ENCODE measurements around the gene DNLZ.

DNLZ gene

DNA sequence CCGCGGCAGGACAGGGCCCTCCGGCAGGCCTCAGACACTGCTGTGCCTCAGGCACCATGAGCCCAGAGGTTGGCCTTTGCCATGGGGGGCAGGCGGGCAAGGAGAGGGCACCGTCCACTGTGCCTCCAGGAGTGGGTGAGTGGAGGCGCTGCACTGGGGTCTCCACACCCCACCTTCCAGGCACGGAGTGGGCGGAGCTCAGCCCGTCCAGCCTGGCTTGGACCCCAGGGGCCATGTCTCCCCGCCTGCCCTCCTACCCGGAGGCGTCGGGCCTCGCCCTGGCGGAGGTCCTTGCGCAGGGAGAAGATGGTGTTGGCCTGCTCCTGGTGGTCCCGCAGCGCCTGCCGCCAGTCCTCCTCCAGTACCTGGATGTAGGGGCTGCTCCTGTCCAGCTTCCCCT lies 6.5 kb upstream of the DNLZ start:
- no peak overlapping the region for H3K9ac ChIP-seq (ENCODE audit: low read depth in 1 of 2, low read length in 2 of 2)
- H3K27ac ChIP-seq (ENCODE audit: low read depth, low read length) = no peak overlapping the region
- peaks cover 7 to 9% of the 10 kb centered on the region in 2 donors for H3K4me1 ChIP-seq (ENCODE audit: control insufficient read depth in 1 of 2, insufficient read depth in 2 of 2, low read length in 2 of 2)
- no peaks in the 10 kb centered on the region for H3K27me3 ChIP-seq (ENCODE audit: control insufficient read depth in 1 of 2, insufficient read depth in 2 of 2, low read length in 2 of 2)
- H3K36me3 ChIP-seq (ENCODE audit: control insufficient read depth in 1 of 2, insufficient read depth in 2 of 2, low read length in 2 of 2) = no peaks in the 10 kb centered on the region
- H3K9me3 ChIP-seq (ENCODE audit: control insufficient read depth in 1 of 2, low read length in 2 of 2) = no peaks in the 10 kb centered on the region
- H3K4me3 ChIP-seq (ENCODE audit: low read depth in 1 of 2, low read length in 2 of 2) = no peak overlapping the region

DNA sequence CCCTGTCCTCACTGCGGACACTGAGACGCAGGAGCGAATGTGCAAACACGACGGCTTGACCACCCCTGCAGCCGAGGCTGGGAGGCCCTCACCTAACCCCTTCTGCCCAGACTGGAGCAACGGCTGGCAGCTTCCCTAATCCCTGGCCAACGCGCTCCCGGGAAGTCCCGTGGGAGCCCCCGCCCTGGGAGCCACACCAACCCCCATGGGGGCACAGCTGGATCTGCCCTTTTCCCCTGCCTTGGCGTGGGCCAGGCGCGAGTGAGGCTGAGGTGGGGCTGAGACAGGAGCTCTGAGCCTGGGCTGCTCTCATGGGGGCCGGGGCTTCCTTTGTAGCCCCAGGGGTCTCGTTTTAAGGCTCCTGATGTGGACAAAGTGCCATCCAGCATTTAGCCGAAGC lies 4.6 kb upstream of the DNLZ start:
- H3K27me3 ChIP-seq (ENCODE audit: control insufficient read depth in 1 of 2, insufficient read depth in 2 of 2, low read length in 2 of 2) = no peaks in the 10 kb centered on the region
- H3K4me3 ChIP-seq (ENCODE audit: low read depth in 1 of 2, low read length in 2 of 2) = no peak overlapping the region
- no peak overlapping the region for H3K27ac ChIP-seq (ENCODE audit: low read depth, low read length)
- no peak overlapping the region for H3K9ac ChIP-seq (ENCODE audit: low read depth in 1 of 2, low read length in 2 of 2)
- no peaks in the 10 kb centered on the region for H3K36me3 ChIP-seq (ENCODE audit: control insufficient read depth in 1 of 2, insufficient read depth in 2 of 2, low read length in 2 of 2)
- peaks cover 9 to 13% of the 10 kb centered on the region in 2 donors for H3K4me1 ChIP-seq (ENCODE audit: control insufficient read depth in 1 of 2, insufficient read depth in 2 of 2, low read length in 2 of 2)
- H3K9me3 ChIP-seq (ENCODE audit: control insufficient read depth in 1 of 2, low read length in 2 of 2) = no peaks in the 10 kb centered on the region

DNA sequence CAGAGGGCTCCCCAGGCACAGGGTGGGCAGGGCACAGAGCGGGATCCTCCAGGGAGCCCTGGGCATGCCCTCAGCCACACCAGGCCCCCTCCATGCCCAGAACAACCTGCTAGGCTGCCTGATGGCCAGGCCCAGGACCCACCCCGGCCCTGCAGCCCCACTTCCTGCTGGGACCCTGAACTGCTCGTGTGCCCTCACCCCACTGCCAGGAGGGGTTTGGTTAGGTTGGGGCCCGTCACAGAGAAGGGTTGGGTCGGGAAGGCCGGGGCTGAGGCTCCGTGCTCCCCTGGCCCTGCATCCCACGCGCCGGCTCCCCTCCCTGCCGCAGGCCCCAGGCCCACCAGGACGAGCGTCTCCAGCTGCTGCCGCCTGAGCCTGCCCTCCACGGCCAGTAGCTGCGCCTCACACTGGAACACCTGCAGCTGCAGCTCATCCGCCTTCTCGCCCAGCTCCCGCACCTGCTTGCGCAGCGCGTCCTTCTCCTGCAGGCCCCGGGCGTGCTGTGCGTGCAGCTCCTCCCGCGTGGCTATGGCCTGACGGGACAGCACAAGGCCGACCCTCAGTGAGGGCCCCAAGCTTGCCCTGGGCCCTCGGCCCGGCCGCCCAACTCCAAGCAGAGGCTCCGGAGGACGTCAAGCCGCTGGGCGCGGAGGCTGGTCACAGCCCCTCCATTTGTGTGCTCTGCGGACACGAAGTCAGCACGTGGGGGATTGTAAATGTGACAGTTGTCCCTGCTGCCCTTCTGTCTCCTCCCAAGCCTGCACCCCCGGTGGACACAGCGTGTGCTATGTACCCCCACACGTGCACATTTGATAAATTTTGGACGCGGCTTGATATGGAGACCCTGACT lies 4.0 kb upstream of the DNLZ start:
- no peak overlapping the region for H3K4me3 ChIP-seq (ENCODE audit: low read depth in 1 of 2, low read length in 2 of 2)
- peaks cover 7 to 18% of the 10 kb centered on the region in 2 donors for H3K4me1 ChIP-seq (ENCODE audit: control insufficient read depth in 1 of 2, insufficient read depth in 2 of 2, low read length in 2 of 2)
- no peak overlapping the region for H3K27ac ChIP-seq (ENCODE audit: low read depth, low read length)
- no peaks in the 10 kb centered on the region for H3K9me3 ChIP-seq (ENCODE audit: control insufficient read depth in 1 of 2, low read length in 2 of 2)
- no peak overlapping the region for H3K9ac ChIP-seq (ENCODE audit: low read depth in 1 of 2, low read length in 2 of 2)
- no peaks in the 10 kb centered on the region for H3K27me3 ChIP-seq (ENCODE audit: control insufficient read depth in 1 of 2, insufficient read depth in 2 of 2, low read length in 2 of 2)
- no peaks in the 10 kb centered on the region for H3K36me3 ChIP-seq (ENCODE audit: control insufficient read depth in 1 of 2, insufficient read depth in 2 of 2, low read length in 2 of 2)

- Histone ChIP-seq H3K36me3 (ENCODE audit: control insufficient read depth in 1 of 2, insufficient read depth in 2 of 2, low read length in 2 of 2) (no peaks in the 10 kb centered on the region), H3K9me3 (ENCODE audit: control insufficient read depth in 1 of 2, low read length in 2 of 2) (no peaks in the 10 kb centered on the region), H3K27me3 (ENCODE audit: control insufficient read depth in 1 of 2, insufficient read depth in 2 of 2, low read length in 2 of 2) (no peaks in the 10 kb centered on the region), H3K27ac (ENCODE audit: low read depth, low read length) (no peak overlapping the region), H3K4me1 (ENCODE audit: control insufficient read depth in 1 of 2, insufficient read depth in 2 of 2, low read length in 2 of 2) (peaks cover 8 to 16% of the 10 kb centered on the region in 2 donors), H3K4me3 (ENCODE audit: low read depth in 1 of 2, low read length in 2 of 2) (no peak overlapping the region), H3K9ac (ENCODE audit: low read depth in 1 of 2, low read length in 2 of 2) (no peak overlapping the region)
These were observed 3.3 kb upstream of the DNLZ start for GRCh38 chr9:136366826-136367225.

DNA sequence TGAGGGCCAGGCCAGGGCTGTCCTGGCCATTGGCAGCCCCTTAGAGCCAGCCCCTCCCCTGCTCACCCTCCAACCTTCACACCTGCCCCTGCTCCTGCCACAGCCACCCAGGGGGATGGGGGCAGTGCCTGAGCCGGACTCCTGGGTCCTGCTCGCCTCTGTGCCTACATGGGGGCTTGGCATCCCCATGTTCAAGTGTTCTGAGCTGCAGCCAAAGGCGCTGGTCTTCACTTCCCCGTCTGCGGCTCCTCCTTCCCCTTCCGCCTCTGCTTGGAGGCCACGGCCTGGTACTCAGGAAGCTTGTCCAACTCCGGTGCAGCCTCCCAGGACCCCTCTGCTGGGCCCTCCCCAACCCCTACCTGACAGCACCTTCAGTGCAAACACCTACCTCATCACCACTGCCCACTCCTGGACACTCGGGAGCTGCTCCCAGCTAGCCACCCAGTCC lies 2.3 kb upstream of the DNLZ start:
- Histone ChIP-seq H3K27me3 (ENCODE audit: control insufficient read depth in 1 of 2, insufficient read depth in 2 of 2, low read length in 2 of 2) (no peaks in the 10 kb centered on the region), H3K27ac (ENCODE audit: low read depth, low read length) (no peak overlapping the region), H3K36me3 (ENCODE audit: control insufficient read depth in 1 of 2, insufficient read depth in 2 of 2, low read length in 2 of 2) (peaks cover 0 to 5% of the 10 kb centered on the region in 2 donors), H3K9me3 (ENCODE audit: control insufficient read depth in 1 of 2, low read length in 2 of 2) (no peaks in the 10 kb centered on the region), H3K4me1 (ENCODE audit: control insufficient read depth in 1 of 2, insufficient read depth in 2 of 2, low read length in 2 of 2) (peaks cover 8 to 15% of the 10 kb centered on the region in 2 donors), H3K9ac (ENCODE audit: low read depth in 1 of 2, low read length in 2 of 2) (no peak overlapping the region), H3K4me3 (ENCODE audit: low read depth in 1 of 2, low read length in 2 of 2) (no peak overlapping the region)

- H3K9ac ChIP-seq (ENCODE audit: low read depth in 1 of 2, low read length in 2 of 2) = no peak overlapping the region
These were observed 1.6 kb upstream of the DNLZ start for GRCh38 chr9:136364942-136365774.

DNA sequence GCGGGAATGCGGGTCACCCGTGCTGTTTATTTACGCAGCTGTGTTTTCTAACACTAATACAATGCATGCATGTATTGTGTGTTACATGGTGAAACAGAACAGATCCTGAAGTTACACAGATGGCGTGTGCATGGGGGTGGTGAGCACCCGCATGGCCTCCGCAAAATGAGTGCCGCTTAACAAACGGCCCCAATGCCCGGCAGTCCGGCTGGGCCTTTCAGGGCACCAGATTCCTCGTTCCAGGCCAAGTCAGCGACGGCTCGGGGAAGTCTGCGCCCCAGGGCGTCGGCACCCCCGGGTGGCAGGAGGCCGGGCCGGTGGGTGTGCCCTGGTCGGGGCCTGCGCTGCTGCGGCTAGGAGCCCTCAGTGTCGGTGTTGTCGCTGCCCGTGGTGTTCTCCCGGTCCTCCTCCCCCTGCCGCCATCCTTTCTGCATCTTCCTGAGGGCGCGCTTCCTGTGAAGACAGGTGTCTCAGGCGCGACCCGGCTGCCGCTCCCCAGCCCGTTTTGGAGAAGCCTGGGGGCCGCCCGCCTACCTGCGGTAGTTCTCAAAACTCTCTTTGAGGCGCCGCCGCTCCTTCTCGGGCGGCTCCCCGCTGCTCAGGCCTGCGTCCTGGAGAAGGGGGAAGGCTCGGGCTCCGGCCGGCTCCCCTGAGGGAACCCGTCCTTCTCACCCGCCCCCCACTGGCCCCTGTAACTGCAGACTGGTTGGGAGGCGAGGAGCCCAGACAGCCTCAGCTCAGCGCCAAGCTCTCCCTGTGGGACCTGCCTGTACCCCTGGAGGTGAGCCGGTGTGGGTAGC lies 605 bp upstream of the DNLZ start:
- H3K4me3 ChIP-seq (ENCODE audit: low read depth in 1 of 2, low read length in 2 of 2) = peak overlapping the region in 1 of 2 donors; percentile 32
- no peaks in the 10 kb centered on the region for H3K27me3 ChIP-seq (ENCODE audit: control insufficient read depth in 1 of 2, insufficient read depth in 2 of 2, low read length in 2 of 2)
- H3K9ac ChIP-seq (ENCODE audit: low read depth in 1 of 2, low read length in 2 of 2) = no peak overlapping the region
- no peak overlapping the region for H3K27ac ChIP-seq (ENCODE audit: low read depth, low read length)
- H3K4me1 ChIP-seq (ENCODE audit: control insufficient read depth in 1 of 2, insufficient read depth in 2 of 2, low read length in 2 of 2) = peaks cover 8 to 15% of the 10 kb centered on the region in 2 donors
- peaks cover 0 to 9% of the 10 kb centered on the region in 2 donors for H3K36me3 ChIP-seq (ENCODE audit: control insufficient read depth in 1 of 2, insufficient read depth in 2 of 2, low read length in 2 of 2)
- no peaks in the 10 kb centered on the region for H3K9me3 ChIP-seq (ENCODE audit: control insufficient read depth in 1 of 2, low read length in 2 of 2)

More at GRCh38 chr9:136364942-136365774, 1.6 kb upstream of the DNLZ start:
- Histone ChIP-seq H3K27ac (ENCODE audit: low read depth, low read length) (no peak overlapping the region), H3K4me3 (ENCODE audit: low read depth in 1 of 2, low read length in 2 of 2) (no peak overlapping the region), H3K9me3 (ENCODE audit: control insufficient read depth in 1 of 2, low read length in 2 of 2) (no peaks in the 10 kb centered on the region), H3K36me3 (ENCODE audit: control insufficient read depth in 1 of 2, insufficient read depth in 2 of 2, low read length in 2 of 2) (peaks cover 0 to 5% of the 10 kb centered on the region in 2 donors), H3K4me1 (ENCODE audit: control insufficient read depth in 1 of 2, insufficient read depth in 2 of 2, low read length in 2 of 2) (peaks cover 8 to 15% of the 10 kb centered on the region in 2 donors), H3K27me3 (ENCODE audit: control insufficient read depth in 1 of 2, insufficient read depth in 2 of 2, low read length in 2 of 2) (no peaks in the 10 kb centered on the region)

- peaks cover 0 to 9% of the 10 kb centered on the region in 2 donors for H3K36me3 ChIP-seq (ENCODE audit: control insufficient read depth in 1 of 2, insufficient read depth in 2 of 2, low read length in 2 of 2)
- H3K4me3 ChIP-seq (ENCODE audit: low read depth in 1 of 2, low read length in 2 of 2) = no peak overlapping the region
- no peak overlapping the region for H3K27ac ChIP-seq (ENCODE audit: low read depth, low read length)
- no peaks in the 10 kb centered on the region for H3K9me3 ChIP-seq (ENCODE audit: control insufficient read depth in 1 of 2, low read length in 2 of 2)
- H3K27me3 ChIP-seq (ENCODE audit: control insufficient read depth in 1 of 2, insufficient read depth in 2 of 2, low read length in 2 of 2) = no peaks in the 10 kb centered on the region
- H3K4me1 ChIP-seq (ENCODE audit: control insufficient read depth in 1 of 2, insufficient read depth in 2 of 2, low read length in 2 of 2) = peaks cover 8 to 15% of the 10 kb centered on the region in 2 donors
- H3K9ac ChIP-seq (ENCODE audit: low read depth in 1 of 2, low read length in 2 of 2) = peak overlapping the region in 1 of 2 donors; percentile 11
These were observed 1.1 kb downstream of the DNLZ start for GRCh38 chr9:136362450-136362784.

DNA sequence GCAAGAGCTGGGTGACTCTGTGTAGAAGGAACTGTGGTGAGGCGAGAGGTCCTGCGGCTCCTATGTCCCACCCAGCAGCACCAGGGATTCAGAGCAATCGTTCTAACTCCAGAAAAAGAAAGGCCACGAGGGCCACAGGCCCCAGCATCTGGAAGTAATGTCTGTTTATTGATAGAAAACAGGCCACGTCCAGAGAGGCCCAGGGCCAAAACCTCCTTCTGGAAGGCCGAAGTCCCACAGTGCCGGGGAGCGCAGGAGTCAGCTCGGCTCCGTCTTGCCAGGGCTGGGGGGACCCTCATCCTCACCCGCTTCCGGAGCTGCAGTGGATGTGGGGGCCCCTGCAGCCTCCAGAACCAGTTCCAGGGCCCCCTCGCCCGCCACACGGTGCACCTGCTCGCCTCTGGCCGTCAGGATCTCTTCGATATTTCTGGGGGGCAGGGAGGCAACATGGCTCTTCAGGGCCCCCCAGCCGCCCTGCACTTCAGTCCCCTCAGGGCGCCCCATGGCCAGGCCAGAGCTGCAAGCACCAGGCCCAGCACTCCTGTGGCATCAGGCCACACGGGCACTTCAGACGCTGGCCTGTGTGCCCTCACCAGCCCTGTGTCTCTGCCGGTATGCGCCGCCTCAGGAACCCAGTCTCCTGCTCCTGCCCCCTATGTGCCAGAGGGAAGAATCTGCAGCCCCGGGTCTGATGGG lies 1.6 kb downstream of the DNLZ start:
- H3K27me3 ChIP-seq (ENCODE audit: control insufficient read depth in 1 of 2, insufficient read depth in 2 of 2, low read length in 2 of 2) = no peaks in the 10 kb centered on the region

More for the DNA sequence above, 1.6 kb downstream of the DNLZ start:
- Histone ChIP-seq H3K9me3 (ENCODE audit: control insufficient read depth in 1 of 2, low read length in 2 of 2) (no peaks in the 10 kb centered on the region), H3K4me3 (ENCODE audit: low read depth in 1 of 2, low read length in 2 of 2) (no peak overlapping the region), H3K4me1 (ENCODE audit: control insufficient read depth in 1 of 2, insufficient read depth in 2 of 2, low read length in 2 of 2) (peaks cover 8 to 15% of the 10 kb centered on the region in 2 donors), H3K9ac (ENCODE audit: low read depth in 1 of 2, low read length in 2 of 2) (peak overlapping the region in 1 of 2 donors; percentile 11), H3K36me3 (ENCODE audit: control insufficient read depth in 1 of 2, insufficient read depth in 2 of 2, low read length in 2 of 2) (peaks cover 0 to 9% of the 10 kb centered on the region in 2 donors), H3K27ac (ENCODE audit: low read depth, low read length) (no peak overlapping the region)

Data from duodenal mucosa (tissue), 2 donors.